Hepatocyte (in vitro differentiated cells): ENCODE data around the gene BANK1.

Experiments used
- EZH2 ChIP-seq: fragments of 200-600 bp; sonication (generic); IDR thresholded peaks from 2 replicates; pipeline ENCODE4 v1.6.1; 2016; ENCODE audit warnings: antibody characterized with exemption, mild to moderate bottlenecking, borderline replicate concordance
- TF ChIP-seq, protein P1 (sequence below): fragments of 200-600 bp; sonication (generic); IDR thresholded peaks from 2 replicates; pipeline ENCODE4 v1.5.1; 2016; ENCODE audit warnings: antibody characterized with exemption, mild to moderate bottlenecking; ENCODE audit not compliant: poor library complexity

GRCh38 chr4:102120846-102121245, 330.3 kb downstream of the BANK1 start:
- TF ChIP-seq, protein P1, sequence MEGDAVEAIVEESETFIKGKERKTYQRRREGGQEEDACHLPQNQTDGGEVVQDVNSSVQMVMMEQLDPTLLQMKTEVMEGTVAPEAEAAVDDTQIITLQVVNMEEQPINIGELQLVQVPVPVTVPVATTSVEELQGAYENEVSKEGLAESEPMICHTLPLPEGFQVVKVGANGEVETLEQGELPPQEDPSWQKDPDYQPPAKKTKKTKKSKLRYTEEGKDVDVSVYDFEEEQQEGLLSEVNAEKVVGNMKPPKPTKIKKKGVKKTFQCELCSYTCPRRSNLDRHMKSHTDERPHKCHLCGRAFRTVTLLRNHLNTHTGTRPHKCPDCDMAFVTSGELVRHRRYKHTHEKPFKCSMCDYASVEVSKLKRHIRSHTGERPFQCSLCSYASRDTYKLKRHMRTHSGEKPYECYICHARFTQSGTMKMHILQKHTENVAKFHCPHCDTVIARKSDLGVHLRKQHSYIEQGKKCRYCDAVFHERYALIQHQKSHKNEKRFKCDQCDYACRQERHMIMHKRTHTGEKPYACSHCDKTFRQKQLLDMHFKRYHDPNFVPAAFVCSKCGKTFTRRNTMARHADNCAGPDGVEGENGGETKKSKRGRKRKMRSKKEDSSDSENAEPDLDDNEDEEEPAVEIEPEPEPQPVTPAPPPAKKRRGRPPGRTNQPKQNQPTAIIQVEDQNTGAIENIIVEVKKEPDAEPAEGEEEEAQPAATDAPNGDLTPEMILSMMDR, result no peak
- TF ChIP-seq EZH2, result no peak
